Ovary (tissue), 3 donors: ENCODE measurements around the gene DICER1.

Experiments
- EP300 ChIP-seq: sonication (generic); formaldehyde crosslinking; IDR thresholded peaks from one replicate; pipeline ENCODE4 v1.6.1; 2017; ENCODE audit warnings: antibody characterized with exemption
- POLR2A ChIP-seq: fragments of 450-650 bp; IDR thresholded peaks from one replicate; pipeline ENCODE4 v1.6.1; 2017; ENCODE audit warnings: antibody characterized with exemption, mild to moderate bottlenecking, moderate library complexity
- TF ChIP-seq, protein P1 (sequence below), 3 donors: fragments of 450-650 bp in 2 of 3; fragments of 200-600 bp in 1 of 3; IDR thresholded peaks; one replicate each; pipeline versions ENCODE4 v1.5.1 to v1.8.0; 2016 to 2022; ENCODE audit warnings: antibody characterized with exemption in 3 of 3, mild to moderate bottlenecking in 1 of 3
- donor health status: DM: no; HTN: no; CAD: no.

- TF ChIP-seq, protein P1, sequence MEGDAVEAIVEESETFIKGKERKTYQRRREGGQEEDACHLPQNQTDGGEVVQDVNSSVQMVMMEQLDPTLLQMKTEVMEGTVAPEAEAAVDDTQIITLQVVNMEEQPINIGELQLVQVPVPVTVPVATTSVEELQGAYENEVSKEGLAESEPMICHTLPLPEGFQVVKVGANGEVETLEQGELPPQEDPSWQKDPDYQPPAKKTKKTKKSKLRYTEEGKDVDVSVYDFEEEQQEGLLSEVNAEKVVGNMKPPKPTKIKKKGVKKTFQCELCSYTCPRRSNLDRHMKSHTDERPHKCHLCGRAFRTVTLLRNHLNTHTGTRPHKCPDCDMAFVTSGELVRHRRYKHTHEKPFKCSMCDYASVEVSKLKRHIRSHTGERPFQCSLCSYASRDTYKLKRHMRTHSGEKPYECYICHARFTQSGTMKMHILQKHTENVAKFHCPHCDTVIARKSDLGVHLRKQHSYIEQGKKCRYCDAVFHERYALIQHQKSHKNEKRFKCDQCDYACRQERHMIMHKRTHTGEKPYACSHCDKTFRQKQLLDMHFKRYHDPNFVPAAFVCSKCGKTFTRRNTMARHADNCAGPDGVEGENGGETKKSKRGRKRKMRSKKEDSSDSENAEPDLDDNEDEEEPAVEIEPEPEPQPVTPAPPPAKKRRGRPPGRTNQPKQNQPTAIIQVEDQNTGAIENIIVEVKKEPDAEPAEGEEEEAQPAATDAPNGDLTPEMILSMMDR (IDR thresholded peaks at IDR 0.05): no peak
- TF ChIP-seq POLR2A (no peak), EP300 (no peak)
Observed at GRCh38 chr14:95058491-95058890, 98.8 kb downstream of the DICER1 start.
